Measurements from ENCODE around the gene CSK.

DNA sequence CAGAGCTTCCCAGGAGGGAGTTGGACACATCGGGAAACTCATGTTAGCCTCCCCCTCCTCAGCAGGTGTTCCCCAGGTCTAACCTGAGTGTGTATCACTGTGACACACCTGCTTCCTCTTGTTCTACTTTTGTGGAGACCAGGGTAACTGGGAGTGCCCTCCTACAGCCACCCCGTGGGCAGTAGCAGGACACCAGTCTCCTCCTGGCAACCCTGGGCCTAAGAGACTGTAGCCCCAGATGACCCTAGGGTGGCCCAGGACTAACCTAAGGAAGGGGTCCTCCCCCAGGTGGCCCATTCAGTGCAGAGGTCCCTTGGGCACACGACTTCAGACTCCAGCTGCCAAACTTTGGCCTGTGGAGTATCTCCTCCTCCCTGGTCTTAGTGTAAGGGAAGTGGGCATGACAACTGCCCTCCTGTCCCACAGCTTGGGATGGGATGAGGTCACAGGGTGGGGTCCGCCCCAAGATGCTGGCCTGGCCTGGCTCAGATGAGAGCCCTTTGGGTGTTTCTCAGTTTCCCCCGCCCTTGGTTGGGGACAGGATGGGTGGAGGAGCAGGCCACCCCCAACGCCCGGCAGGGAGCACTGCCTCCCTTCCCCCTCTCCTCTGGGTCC, 4.8 kb downstream of the CSK start:
- TF ChIP-seq, protein P1, sequence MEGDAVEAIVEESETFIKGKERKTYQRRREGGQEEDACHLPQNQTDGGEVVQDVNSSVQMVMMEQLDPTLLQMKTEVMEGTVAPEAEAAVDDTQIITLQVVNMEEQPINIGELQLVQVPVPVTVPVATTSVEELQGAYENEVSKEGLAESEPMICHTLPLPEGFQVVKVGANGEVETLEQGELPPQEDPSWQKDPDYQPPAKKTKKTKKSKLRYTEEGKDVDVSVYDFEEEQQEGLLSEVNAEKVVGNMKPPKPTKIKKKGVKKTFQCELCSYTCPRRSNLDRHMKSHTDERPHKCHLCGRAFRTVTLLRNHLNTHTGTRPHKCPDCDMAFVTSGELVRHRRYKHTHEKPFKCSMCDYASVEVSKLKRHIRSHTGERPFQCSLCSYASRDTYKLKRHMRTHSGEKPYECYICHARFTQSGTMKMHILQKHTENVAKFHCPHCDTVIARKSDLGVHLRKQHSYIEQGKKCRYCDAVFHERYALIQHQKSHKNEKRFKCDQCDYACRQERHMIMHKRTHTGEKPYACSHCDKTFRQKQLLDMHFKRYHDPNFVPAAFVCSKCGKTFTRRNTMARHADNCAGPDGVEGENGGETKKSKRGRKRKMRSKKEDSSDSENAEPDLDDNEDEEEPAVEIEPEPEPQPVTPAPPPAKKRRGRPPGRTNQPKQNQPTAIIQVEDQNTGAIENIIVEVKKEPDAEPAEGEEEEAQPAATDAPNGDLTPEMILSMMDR (conservative IDR thresholded peaks at IDR 0.05): no peak
- TF ChIP-seq ZFX (IDR thresholded peaks at IDR 0.05): no peak
